AG09319 (cell line): Measurements from ENCODE around the gene EMC8.

Experiments
- DNase-seq: peaks from one replicate; pipeline ENCODE4 v3.0.0-alpha.2; 2010; ENCODE audit warnings: low read depth; ENCODE audit errors: extremely low read depth
- CTCF ChIP-seq: IDR thresholded peaks from 2 replicates; pipeline ENCODE4 v1.5.1; 2011; ENCODE audit warnings: low read depth, mild to moderate bottlenecking, inconsistent platforms, low read length, moderate library complexity

The EMC8 gene

GRCh38 chr16:85762970-85763369, 36.4 kb downstream of the EMC8 start:
- TF ChIP-seq CTCF, result no peak
- no peak for DNase-seq

- no peak for TF ChIP-seq CTCF
- no peak for DNase-seq
These were observed 37.5 kb downstream of the EMC8 start for GRCh38 chr16:85761861-85762260.

DNA sequence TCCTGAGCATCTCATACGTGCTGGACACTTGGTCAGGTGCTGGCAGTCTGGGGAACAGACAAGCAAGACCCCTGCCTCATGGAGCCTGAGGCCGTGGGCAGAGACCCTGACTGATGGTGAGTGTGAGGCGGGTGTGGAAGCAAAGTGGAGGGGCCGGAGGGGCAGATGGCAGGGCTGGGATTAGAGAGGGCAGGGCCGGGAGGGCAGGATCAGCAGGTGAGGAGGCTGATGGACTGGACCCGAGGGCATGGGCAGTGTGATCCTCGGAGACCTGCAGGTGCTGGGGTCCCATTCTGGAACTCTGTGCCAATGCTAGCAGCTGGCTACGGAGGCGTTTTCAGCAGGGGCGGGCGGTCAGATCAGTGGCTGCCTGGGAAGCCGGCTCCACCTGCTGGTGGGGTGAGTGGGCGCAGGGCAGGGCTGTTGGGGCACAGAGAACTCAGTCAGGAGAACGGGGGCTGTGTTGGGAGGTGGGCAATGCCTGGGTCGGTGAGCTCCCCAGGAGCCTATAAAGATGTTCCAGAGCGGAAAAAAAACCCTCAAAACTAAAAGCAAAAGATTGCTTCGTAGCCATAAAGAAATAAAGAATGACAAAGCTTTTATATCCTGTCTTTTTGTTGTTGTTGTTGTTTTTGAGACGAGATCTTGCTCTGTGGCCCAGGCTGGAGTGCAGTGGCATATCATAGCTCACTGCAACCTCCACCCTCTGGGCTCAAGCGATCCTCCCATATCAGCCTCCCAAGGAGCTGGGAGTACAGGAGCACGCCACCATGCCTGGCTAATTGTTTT, 39.5 kb downstream of the EMC8 start:
- TF ChIP-seq CTCF, result peak; percentile 26
- DNase-seq, result no peak

GRCh38 chr16:85759136-85759535, 40.2 kb downstream of the EMC8 start:
- DNase-seq, result no peak

DNA sequence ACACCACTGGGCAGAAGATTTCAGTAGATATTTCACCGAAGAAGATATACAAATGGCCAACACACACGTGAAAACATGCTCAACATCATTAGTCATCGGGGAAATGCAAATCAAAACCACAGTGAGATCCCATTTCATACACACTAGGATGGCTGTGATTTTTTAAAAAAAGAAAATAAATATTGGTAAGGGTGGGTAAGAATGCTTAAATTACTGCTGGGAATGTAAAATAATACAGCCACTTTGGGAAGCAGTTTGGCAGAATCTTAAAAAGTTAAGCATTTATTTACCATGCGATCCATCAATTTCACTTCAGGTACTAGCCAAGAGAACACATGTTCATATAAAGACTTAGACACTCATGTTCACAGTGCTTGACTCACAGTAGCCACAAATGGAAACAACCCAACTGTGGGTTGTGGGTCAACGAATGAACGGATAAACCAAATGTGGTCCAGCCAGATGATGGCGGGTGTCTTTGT, 42.0 kb downstream of the EMC8 start:
- TF ChIP-seq CTCF, result no peak
- peak; percentile 87 for DNase-seq

More at GRCh38 chr16:85759136-85759535, 40.2 kb downstream of the EMC8 start:
- no peak for TF ChIP-seq CTCF

GRCh38 chr16:85755929-85756768, 43.2 kb downstream of the EMC8 start:
- DNase-seq, result no peak
- TF ChIP-seq CTCF, result no peak

DNA sequence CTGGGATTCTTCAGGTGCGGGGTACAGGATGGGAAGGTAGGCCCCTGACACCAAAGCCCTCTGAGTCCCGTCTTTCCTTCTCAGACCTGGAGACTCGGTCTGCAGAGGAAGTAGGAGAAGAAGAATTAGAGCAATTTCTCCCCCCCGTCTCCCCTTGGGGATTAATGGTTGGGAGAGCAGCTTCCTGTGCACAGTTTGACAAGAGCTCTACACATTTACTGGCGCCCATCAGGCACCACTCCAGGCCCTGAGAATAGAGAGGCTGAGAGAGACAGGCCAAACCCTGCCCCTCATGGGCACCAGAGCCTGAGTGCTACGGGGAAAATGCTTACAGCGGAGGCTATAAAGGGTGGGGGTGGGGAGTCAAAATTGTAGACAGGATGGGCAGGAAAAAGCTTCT, 44.9 kb downstream of the EMC8 start:
- no peak for DNase-seq

More for the DNA sequence above, 44.9 kb downstream of the EMC8 start:
- TF ChIP-seq CTCF, result no peak
